Adipose tissue (tissue), 3 donors: Measurements from ENCODE around the gene LNPEP. TPM values are rescaled to one million over a fixed set of nuclear protein-coding genes. Genes with fewer than 3 reads are reported as not detected.

ENCODE experiments used
- H3K27ac ChIP-seq: one replicate; pipeline ENCODE4 v1.5.1; 2013; ENCODE audit warnings: low read depth, low read length
- WGBS, 3 donors: extraction: QIAGEN DNeasy Blood & Tissue Kit; methylation state at CpG; one replicate each; pipeline ENCODE4 v1.1.7; 2013; 5-methylcytosine and 5-hydroxymethylcytosine counted together
- polyA plus RNA-seq, 3 donors: library from polyadenylated mRNA; stranded (reverse); fragments of 200-250 nt; gene quantifications; one replicate each; pipeline ENCODE4 v1.2.3, GENCODE V29; 2013
- donor health status: healthy with polysubstance abuse.
- donor health status: Bipolar disorder and iron deficiency.
- donor health status: healthy.

Gene LNPEP
- 10 to 100 TPM in 1 of 3 donors, 1 to 10 TPM in 2; 2.9 to 11.0 (median 3.1) TPM for polyA plus RNA-seq

DNA sequence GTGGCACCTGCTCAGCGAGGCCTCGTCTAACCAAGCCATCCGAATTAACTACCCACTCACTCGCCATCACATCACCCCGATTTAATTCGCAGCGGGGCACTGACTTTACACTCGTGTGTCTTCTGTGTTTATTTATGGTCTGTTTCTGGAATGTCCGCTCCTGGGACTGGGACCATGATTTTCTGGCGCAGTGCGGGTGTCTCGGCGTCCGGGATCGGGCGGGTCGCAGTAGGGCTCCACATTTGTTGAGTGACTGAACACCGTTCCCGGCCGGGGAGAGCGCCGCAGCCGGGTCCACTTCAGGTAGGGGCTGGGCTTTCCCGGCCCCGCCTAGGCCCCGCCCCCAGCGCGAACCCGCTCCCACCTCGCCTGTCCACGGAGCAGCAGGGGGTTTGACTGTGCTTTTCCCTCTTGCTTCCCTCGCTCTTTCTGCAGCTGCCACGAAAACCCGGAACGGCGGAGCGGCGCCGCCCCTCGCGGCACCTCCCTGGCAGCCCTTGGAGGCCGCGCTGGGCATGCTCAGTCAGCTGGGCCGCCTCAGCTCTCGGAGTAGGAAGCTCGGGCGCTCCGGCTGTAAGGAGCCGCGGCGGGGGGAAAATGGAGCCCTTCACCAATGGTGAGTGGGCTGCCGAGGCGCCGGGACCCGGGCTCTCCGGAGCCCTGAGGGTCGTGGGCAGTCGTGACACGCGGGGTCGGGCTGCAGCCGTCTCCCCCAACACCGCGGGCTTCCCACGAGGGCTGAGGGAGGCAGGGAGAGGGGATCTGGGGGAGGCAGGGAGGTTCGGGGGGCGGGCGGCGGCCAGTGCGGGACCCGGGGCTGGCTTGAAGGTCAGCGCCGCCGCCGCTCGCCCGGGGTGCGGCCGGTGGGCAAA is at the start of gene LNPEP:
LNPEP (plus strand) TSS at position 522 of the 872 bp plus-strand sequence; CDS start at position 598, 76 bp downstream.
- 0% methylated on average over 77 to 79 of the region's 79 CpGs for WGBS, 3 donors
- H3K27ac ChIP-seq: peak within 1 kb of the TSS; percentile 82

- H3K27ac ChIP-seq: no peak overlapping the region
- WGBS, 3 donors: 74 to 84% (median 78%) methylated on average over 4 of the region's 4 CpGs
These were observed 42.5 kb upstream of the LNPEP start for GRCh38 chr5:96893342-96893741.

- WGBS, 3 donors: 47 to 79% (median 48%) methylated on average over 4 of the region's 4 CpGs
- no peak overlapping the region for H3K27ac ChIP-seq
These were observed 39.6 kb upstream of the LNPEP start for GRCh38 chr5:96896276-96896675.

DNA sequence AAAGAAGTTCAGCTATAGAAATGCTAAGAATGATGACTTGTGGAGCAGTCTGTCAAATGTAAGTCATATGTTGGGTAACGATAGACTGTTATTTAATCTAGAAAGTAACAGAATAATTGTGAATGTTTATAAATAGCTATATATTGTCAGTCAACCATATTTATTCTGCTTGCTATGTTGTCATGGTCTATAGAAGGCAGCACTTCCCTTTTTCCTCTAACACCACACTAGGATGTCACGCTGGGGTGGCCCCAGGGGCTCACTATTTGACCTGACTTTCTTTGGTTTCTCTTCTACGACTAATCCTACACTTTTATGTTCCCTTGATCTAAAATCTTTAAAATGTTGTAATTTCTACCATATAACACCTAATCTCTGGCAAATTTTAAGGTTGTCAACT is 39.1 kb upstream of the LNPEP start:
- 42 to 88% (median 47%) methylated on average over 3 of the region's 3 CpGs for whole genome bisulfite sequencing, 3 donors
- H3K27ac ChIP-seq: no peak overlapping the region

DNA sequence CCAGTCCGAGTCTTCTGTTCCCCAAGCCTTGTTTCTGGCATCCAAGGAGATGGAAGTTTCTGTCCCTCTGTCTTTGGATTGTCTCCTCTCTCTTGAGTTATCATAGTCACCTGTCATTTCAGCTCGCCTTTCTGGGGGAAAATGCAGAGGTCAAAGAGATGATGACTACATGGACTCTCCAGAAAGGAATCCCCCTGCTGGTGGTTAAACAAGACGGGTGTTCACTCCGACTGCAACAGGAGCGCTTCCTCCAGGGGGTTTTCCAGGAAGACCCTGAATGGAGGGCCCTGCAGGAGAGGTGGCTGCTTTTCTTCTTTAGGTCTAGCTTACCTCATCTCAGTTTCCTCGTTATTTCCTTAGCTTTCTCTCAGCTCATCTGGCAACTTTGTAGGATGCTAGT is 34.5 kb upstream of the LNPEP start:
- WGBS, 3 donors: 85 to 92% (median 86%) methylated on average over 6 of the region's 6 CpGs
- no peak overlapping the region for H3K27ac ChIP-seq

- WGBS, 3 donors: 85 to 92% (median 91%) methylated on average over 1 of the region's 1 CpG
- no peak overlapping the region for H3K27ac ChIP-seq
These were observed 34.0 kb upstream of the LNPEP start for GRCh38 chr5:96901841-96902240.

- H3K27ac ChIP-seq: no peak overlapping the region
- WGBS, 3 donors: 98 to 100% (median 98%) methylated on average over 3 of the region's 3 CpGs
These were observed 33.0 kb upstream of the LNPEP start for GRCh38 chr5:96902876-96903275.

- H3K27ac ChIP-seq: no peak overlapping the region
- WGBS, 3 donors: 94 to 99% (median 94%) methylated on average over 2 of the region's 2 CpGs
These were observed 32.6 kb upstream of the LNPEP start for GRCh38 chr5:96903300-96903699.

DNA sequence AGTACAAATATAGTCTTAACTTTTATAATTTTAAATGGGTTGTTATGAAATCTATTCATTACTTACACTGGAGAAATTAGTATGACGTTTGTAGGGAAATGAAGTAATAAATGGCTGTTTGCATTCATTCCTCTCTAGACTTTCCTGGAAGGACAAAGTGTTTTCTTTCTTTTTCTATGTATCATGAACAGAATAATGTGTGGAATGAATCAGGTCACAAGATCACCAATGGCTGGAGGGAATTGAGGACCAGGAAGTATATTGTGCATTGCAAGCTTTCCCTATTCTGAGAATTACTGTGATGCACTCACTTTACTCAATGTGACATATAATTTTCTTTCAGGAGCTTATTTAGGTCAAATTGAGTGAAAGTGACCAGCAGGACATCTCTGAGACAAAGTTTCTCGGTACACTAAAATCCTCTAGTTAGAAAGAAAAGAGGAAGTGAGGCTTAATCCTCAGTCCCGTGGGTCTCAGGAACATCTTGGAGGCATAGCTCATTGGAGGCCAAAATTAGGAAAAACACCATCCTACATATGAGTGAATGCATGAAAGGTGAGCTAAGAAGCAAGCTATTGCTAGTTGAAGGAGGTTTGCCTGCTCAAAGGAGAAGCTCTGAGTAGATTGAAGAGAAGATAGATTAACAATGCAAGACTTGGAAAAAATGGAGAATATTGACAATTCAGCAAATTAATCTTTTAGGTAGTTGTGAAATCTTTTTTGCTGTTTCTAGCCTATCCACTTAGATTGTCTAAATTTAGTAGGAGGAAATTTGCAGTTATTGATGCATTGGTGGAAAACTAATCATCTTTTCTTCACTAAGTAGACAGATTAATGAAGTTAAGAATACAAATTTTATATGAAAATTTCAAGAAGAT is 31.6 kb upstream of the LNPEP start:
- H3K27ac ChIP-seq: no peak overlapping the region
- 60 to 87% (median 67%) methylated on average over 3 of the region's 3 CpGs for WGBS, 3 donors

DNA sequence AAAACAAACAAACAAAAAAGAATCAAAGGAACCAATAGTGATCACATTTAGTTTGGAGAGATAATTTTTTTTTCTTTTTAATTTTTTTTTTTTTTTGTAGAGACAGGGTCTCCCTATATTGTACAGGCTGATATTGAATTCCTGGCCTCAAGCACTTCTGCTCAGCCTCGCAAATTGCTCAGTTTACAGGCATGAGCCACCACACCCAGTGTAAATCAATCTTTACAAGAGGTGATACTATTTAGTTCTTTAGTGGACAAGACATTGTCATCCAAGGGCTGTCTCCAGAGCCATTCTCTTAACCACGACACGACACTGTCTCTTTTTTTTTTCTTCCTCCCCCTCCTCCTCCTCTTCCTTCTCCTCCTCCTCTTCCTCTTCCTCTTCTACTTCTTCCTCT is 30.0 kb upstream of the LNPEP start:
- no peak overlapping the region for H3K27ac ChIP-seq
- 67 to 95% (median 73%) methylated on average over 3 of the region's 3 CpGs for WGBS, 3 donors

- WGBS, 3 donors: 41 to 94% (median 88%) methylated on average over 4 of the region's 4 CpGs
- H3K27ac ChIP-seq: no peak overlapping the region
These were observed 26.9 kb upstream of the LNPEP start for GRCh38 chr5:96909003-96909402.

- WGBS, 3 donors: 85 to 96% (median 95%) methylated on average over 4 of the region's 4 CpGs
- H3K27ac ChIP-seq: no peak overlapping the region
These were observed 26.4 kb upstream of the LNPEP start for GRCh38 chr5:96909435-96909834.

DNA sequence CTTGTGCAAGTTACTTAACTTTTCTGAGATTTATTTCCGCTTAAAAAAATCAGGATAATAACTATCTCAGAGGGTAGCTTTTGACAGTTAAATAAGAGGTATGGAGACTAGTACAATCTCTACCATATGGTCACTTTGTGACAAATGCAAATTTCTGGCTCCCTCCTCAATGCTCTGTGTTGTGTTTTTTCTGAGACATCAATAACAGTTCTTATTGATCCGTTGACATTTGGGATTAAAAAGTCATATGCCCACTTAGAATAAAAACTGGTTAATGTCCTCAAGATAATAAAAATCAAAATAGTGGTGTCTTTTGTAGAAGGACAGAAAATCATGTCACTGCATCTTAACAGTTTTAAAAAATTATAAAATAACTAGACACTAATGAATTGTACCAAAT is 24.7 kb upstream of the LNPEP start:
- WGBS, 3 donors: 88 to 92% (median 89%) methylated on average over 2 of the region's 2 CpGs

GRCh38 chr5:96913233-96913632 is 22.6 kb upstream of the LNPEP start:
- 38 to 85% (median 72%) methylated on average over 2 of the region's 2 CpGs for WGBS, 3 donors
- no peak overlapping the region for H3K27ac ChIP-seq

More for the DNA sequence above, 24.7 kb upstream of the LNPEP start:
- no peak overlapping the region for H3K27ac ChIP-seq

GRCh38 chr5:96919754-96920197 is 16.1 kb upstream of the LNPEP start:
- H3K27ac ChIP-seq: no peak overlapping the region
- WGBS, 3 donors: 97% methylated on average over 4 of the region's 4 CpGs

DNA sequence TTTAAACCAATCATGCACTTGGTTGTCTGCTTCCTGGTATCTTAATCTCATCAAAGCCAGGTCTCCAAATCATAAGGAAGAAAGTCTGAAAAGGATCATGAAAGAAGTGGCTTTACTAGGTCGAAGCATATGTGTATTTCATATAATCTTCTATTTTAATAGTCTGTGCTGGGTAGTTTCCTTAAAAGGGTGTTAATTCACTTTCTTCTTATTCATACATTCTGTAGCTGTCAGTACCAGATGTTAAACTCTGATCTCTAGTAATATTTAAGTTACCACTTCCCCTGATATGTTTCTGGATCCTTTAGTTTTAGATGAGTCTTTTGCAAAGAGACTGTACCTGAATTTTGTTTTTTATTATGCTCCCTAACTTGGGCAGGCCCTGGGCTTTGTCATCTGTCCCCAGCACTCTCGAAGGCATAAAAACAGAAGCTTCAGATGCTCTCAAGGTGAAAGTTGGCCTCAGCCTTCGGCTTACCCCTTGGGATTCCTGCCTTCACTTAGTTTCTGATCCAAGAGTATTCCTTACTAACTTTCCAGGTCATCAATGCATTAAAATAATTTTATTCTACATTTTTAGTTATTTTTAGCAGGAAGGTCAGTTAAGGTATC is 15.0 kb upstream of the LNPEP start:
- H3K27ac ChIP-seq: no peak overlapping the region
- WGBS, 3 donors: 70 to 77% (median 76%) methylated on average over 3 of the region's 3 CpGs

DNA sequence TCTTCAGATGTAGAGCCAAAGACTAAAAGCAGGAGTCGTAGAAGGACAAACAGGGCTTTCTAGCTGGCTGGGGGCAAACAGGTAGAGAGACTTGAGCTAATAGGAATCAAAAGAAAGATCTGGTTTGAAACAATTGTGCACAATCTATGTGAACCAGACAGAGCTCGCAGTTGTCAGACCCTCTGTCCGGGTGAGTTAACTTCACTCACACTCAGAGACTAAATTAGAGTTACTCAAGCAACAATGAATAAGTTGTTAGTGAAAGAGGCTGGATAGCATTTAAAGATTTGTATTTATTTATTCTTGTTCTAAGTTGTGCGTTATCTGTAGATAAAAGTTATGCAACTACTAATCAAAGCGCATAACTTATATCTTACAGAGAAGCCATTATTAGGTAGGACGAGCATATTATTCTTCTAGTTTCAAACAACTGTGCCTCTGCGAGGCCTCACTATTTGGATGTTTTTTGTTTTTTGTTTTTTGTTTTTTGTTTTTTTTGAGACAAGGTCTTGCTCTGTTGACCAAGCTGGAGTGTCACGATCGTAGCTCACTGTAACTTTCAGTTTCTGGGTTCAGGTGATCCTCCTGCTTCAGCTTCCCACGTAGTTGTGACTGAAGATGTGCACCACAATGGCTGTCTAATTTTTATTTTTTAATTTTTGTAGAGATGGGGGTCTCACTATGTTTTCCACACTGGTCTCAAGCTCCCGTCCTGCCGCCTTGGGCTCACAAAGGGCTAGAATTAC is 13.2 kb upstream of the LNPEP start:
- no peak overlapping the region for H3K27ac ChIP-seq
- WGBS, 3 donors: 80 to 95% (median 93%) methylated on average over 12 of the region's 12 CpGs

GRCh38 chr5:96924016-96924443 is 11.8 kb upstream of the LNPEP start:
- H3K27ac ChIP-seq: no peak overlapping the region

More at GRCh38 chr5:96924016-96924443, 11.8 kb upstream of the LNPEP start:
- 29 to 67% (median 62%) methylated on average over 3 of the region's 3 CpGs for WGBS, 3 donors
